Measurements from ENCODE around the gene PRM2. TPM values are rescaled to one million over a fixed set of nuclear protein-coding genes. Genes with fewer than 3 reads are reported as not detected.

The PRM2 gene
- total and polyA plus RNA-seq, 5 donors: not detected

- no peak for ATAC-seq
- no peak for DNase-seq
- no peak within 1 kb of the TSS for H3K27ac ChIP-seq (ENCODE audit: low read length)
- WGBS: 81% methylated on average over 25 of the region's 25 CpGs
- intact Hi-C loops (cut with DNase I): no loop called here
- H3K27me3 ChIP-seq (ENCODE audit: control insufficient read depth, insufficient read depth): no peaks in the 10 kb centered on the region
- H3K9me3 ChIP-seq (ENCODE audit: control insufficient read depth, low read length): no peaks in the 10 kb centered on the region
- H3K4me1 ChIP-seq (ENCODE audit: control insufficient read depth, insufficient read depth, low read length): no peaks in the 10 kb centered on the region
- H3K4me3 ChIP-seq (ENCODE audit: low read length): no peak within 1 kb of the TSS
These were observed 4.6 kb upstream of the PRM2 start, which contains the start of gene PRM1 for GRCh38 chr16:11280616-11281522. Gene PRM1, minus strand, starts transcription at chr16:11281330. Its CDS starts 92 bp downstream, at chr16:11281238.

GRCh38 chr16:11278681-11279628, 2.7 kb upstream of the PRM2 start:
- DNase-seq (no peak), ATAC-seq (no peak)
- Histone ChIP-seq H3K4me3 (ENCODE audit: low read length) (no peak overlapping the region), H3K4me1 (ENCODE audit: control insufficient read depth, insufficient read depth, low read length) (no peaks in the 10 kb centered on the region), H3K27ac (ENCODE audit: low read length) (no peak overlapping the region), H3K9me3 (ENCODE audit: control insufficient read depth, low read length) (no peaks in the 10 kb centered on the region), H3K27me3 (ENCODE audit: control insufficient read depth, insufficient read depth) (no peaks in the 10 kb centered on the region)
- intact Hi-C loops (cut with DNase I): loop anchor here in 1 of 4 donors (10.0 kb wide), 1 partner anchor 76 kb away; no protein-coding TSS in a partner anchor
- WGBS: 80% methylated on average over 7 of the region's 7 CpGs

GRCh38 chr16:11277607-11278337, 1.5 kb upstream of the PRM2 start:
- Histone ChIP-seq H3K4me1 (ENCODE audit: control insufficient read depth, insufficient read depth, low read length) (no peaks in the 10 kb centered on the region), H3K9me3 (ENCODE audit: control insufficient read depth, low read length) (no peaks in the 10 kb centered on the region), H3K27ac (ENCODE audit: low read length) (no peak overlapping the region), H3K4me3 (ENCODE audit: low read length) (no peak overlapping the region), H3K27me3 (ENCODE audit: control insufficient read depth, insufficient read depth) (no peaks in the 10 kb centered on the region)
- ATAC-seq (no peak), DNase-seq (no peak)
- intact Hi-C loops (cut with DNase I): loop anchor here in 1 of 4 donors (10.0 kb wide), 1 partner anchor 77 kb away; no protein-coding TSS in a partner anchor
- WGBS: 90% methylated on average over 12 of the region's 12 CpGs

- Histone ChIP-seq H3K9me3 (ENCODE audit: control insufficient read depth, low read length) (no peaks in the 10 kb centered on the region), H3K27me3 (ENCODE audit: control insufficient read depth, insufficient read depth) (no peaks in the 10 kb centered on the region), H3K4me3 (ENCODE audit: low read length) (no peak overlapping the region), H3K4me1 (ENCODE audit: control insufficient read depth, insufficient read depth, low read length) (no peaks in the 10 kb centered on the region), H3K27ac (ENCODE audit: low read length) (no peak overlapping the region)
- intact Hi-C loops (cut with DNase I): loop anchor here in 1 of 4 donors (10.0 kb wide), 1 partner anchor 78 kb away; no protein-coding TSS in a partner anchor
- ATAC-seq: no peak
- WGBS: 87% methylated on average over 11 of the region's 11 CpGs
- no peak for DNase-seq
These were observed 765 bp upstream of the PRM2 start for GRCh38 chr16:11276896-11277593.

GRCh38 chr16:11274964-11275363, 1.3 kb downstream of the PRM2 start:
- Histone ChIP-seq H3K9me3 (ENCODE audit: control insufficient read depth, low read length) (no peaks in the 10 kb centered on the region), H3K27ac (ENCODE audit: low read length) (no peak overlapping the region), H3K4me3 (ENCODE audit: low read length) (no peak overlapping the region), H3K27me3 (ENCODE audit: control insufficient read depth, insufficient read depth) (no peaks in the 10 kb centered on the region), H3K4me1 (ENCODE audit: control insufficient read depth, insufficient read depth, low read length) (no peaks in the 10 kb centered on the region)
- DNase-seq: no peak
- intact Hi-C loops (cut with DNase I): loop anchor here in 1 of 4 donors (10.0 kb wide), 1 partner anchor 80 kb away; no protein-coding TSS in a partner anchor
- 91% methylated on average over 7 of the region's 7 CpGs for WGBS
- ATAC-seq: no peak

- intact Hi-C loops (cut with DNase I): loop anchor here in 1 of 4 donors (10.0 kb wide), 1 partner anchor 81 kb away; no protein-coding TSS in a partner anchor
- H3K27me3 ChIP-seq (ENCODE audit: control insufficient read depth, insufficient read depth): no peaks in the 10 kb centered on the region
- H3K27ac ChIP-seq (ENCODE audit: low read length): no peak overlapping the region
- H3K4me1 ChIP-seq (ENCODE audit: control insufficient read depth, insufficient read depth, low read length): no peaks in the 10 kb centered on the region
- 61% methylated on average over 3 of the region's 3 CpGs for WGBS
- no peak for ATAC-seq
- H3K9me3 ChIP-seq (ENCODE audit: control insufficient read depth, low read length): no peaks in the 10 kb centered on the region
- no peak for DNase-seq
- H3K4me3 ChIP-seq (ENCODE audit: low read length): no peak overlapping the region
These were observed 2.5 kb downstream of the PRM2 start for GRCh38 chr16:11273721-11274324.

GRCh38 chr16:11272921-11273720, 3.2 kb downstream of the PRM2 start, which contains the start of gene PRM3:
Gene PRM3, minus strand, starts transcription at chr16:11273629. Its CDS starts 34 bp downstream, at chr16:11273595.
- Histone ChIP-seq H3K27me3 (ENCODE audit: control insufficient read depth, insufficient read depth) (no peaks in the 10 kb centered on the region), H3K4me1 (ENCODE audit: control insufficient read depth, insufficient read depth, low read length) (no peaks in the 10 kb centered on the region), H3K4me3 (ENCODE audit: low read length) (no peak within 1 kb of the TSS), H3K27ac (ENCODE audit: low read length) (no peak within 1 kb of the TSS), H3K9me3 (ENCODE audit: control insufficient read depth, low read length) (no peaks in the 10 kb centered on the region)
- ATAC-seq (no peak), DNase-seq (no peak)
- WGBS: 74% methylated on average over 30 of the region's 30 CpGs
- intact Hi-C loops (cut with DNase I): loop anchor here in 1 of 4 donors (10.0 kb wide), 1 partner anchor 82 kb away; no protein-coding TSS in a partner anchor

- no peaks in the 10 kb centered on the region for H3K9me3 ChIP-seq (ENCODE audit: control insufficient read depth, low read length)
- ATAC-seq (no peak), DNase-seq (no peak)
- no peaks in the 10 kb centered on the region for H3K27me3 ChIP-seq (ENCODE audit: control insufficient read depth, insufficient read depth)
- no peak overlapping the region for H3K27ac ChIP-seq (ENCODE audit: low read length)
- no peak overlapping the region for H3K4me3 ChIP-seq (ENCODE audit: low read length)
- 88% methylated on average over 6 of the region's 6 CpGs for WGBS
- no peaks in the 10 kb centered on the region for H3K4me1 ChIP-seq (ENCODE audit: control insufficient read depth, insufficient read depth, low read length)
- intact Hi-C loops (cut with DNase I): loop anchor here in 1 of 4 donors (10.0 kb wide), 1 partner anchor 82 kb away; no protein-coding TSS in a partner anchor
These were observed 3.8 kb downstream of the PRM2 start for GRCh38 chr16:11272484-11272883.

- no peak for ATAC-seq
- intact Hi-C loops (cut with DNase I): loop anchor here in 1 of 4 donors (10.0 kb wide), 1 partner anchor 83 kb away; no protein-coding TSS in a partner anchor
- Histone ChIP-seq H3K9me3 (ENCODE audit: control insufficient read depth, low read length) (no peaks in the 10 kb centered on the region), H3K4me3 (ENCODE audit: low read length) (no peak overlapping the region), H3K4me1 (ENCODE audit: control insufficient read depth, insufficient read depth, low read length) (no peaks in the 10 kb centered on the region), H3K27ac (ENCODE audit: low read length) (no peak overlapping the region), H3K27me3 (ENCODE audit: control insufficient read depth, insufficient read depth) (no peaks in the 10 kb centered on the region)
- WGBS: 95% methylated on average over 10 of the region's 10 CpGs
- no peak for DNase-seq
These were observed 4.7 kb downstream of the PRM2 start for GRCh38 chr16:11271610-11272009.

Measured in right cardiac atrium (tissue), 5 donors.